HepG2 (cell line): ENCODE measurements around the gene RTF1. TPM values are rescaled to one million over a fixed set of nuclear protein-coding genes. Genes with fewer than 3 reads are reported as not detected.

Experiments
- ARNT2 ChIP-seq: sonication (generic); formaldehyde crosslinking; IDR thresholded peaks from 2 replicates; pipeline ENCODE4 v1.8.0; 2022; ENCODE audit warnings: mild to moderate bottlenecking, low read depth, missing genetic modification reagents, moderate library complexity
- ARNTL ChIP-seq: sonication (generic); formaldehyde crosslinking; IDR thresholded peaks from 2 replicates; pipeline ENCODE4 v1.4.0; 2020; ENCODE audit warnings: mild to moderate bottlenecking, missing genetic modification reagents
- CC2D1A ChIP-seq: sonication (generic); formaldehyde crosslinking; IDR thresholded peaks from 2 replicates; pipeline ENCODE4 v1.8.1; 2023; ENCODE audit warnings: mild to moderate bottlenecking, missing genetic modification reagents
- HNRNPLL ChIP-seq: fragments of 200-400 bp; formaldehyde crosslinking; IDR thresholded peaks from 2 replicates; pipeline ENCODE4 v1.6.1; 2017; ENCODE audit warnings: mild to moderate bottlenecking, low read depth, low read length; ENCODE audit not compliant: poor library complexity, severe bottlenecking
- ISX ChIP-seq: sonication (generic); formaldehyde crosslinking; conservative IDR thresholded peaks from 2 replicates; pipeline ENCODE4 v1.5.0; 2020; ENCODE audit warnings: missing genetic modification reagents
- KLF12 ChIP-seq: sonication (generic); formaldehyde crosslinking; IDR thresholded peaks from 2 replicates; pipeline ENCODE4 v1.4.0; 2020; ENCODE audit warnings: missing genetic modification reagents, borderline replicate concordance
- KLF13 ChIP-seq: sonication (generic); formaldehyde crosslinking; IDR thresholded peaks from 2 replicates; pipeline ENCODE4 v1.4.0; 2020; ENCODE audit warnings: mild to moderate bottlenecking, missing genetic modification reagents
- KLF6 ChIP-seq: IDR thresholded peaks from 2 replicates; pipeline ENCODE4 v1.8.0; 2016; ENCODE audit warnings: missing biosample characterization, missing genetic modification reagents
- MEIS2 ChIP-seq: sonication (generic); formaldehyde crosslinking; IDR thresholded peaks from 2 replicates; pipeline ENCODE4 v1.9.0; 2021; ENCODE audit warnings: mild to moderate bottlenecking, missing genetic modification reagents
- PHF5A ChIP-seq: IDR thresholded peaks from one replicate; pipeline ENCODE4 v1.6.1; 2018; ENCODE audit warnings: low read depth, missing genetic modification reagents; ENCODE audit not compliant: unreplicated experiment
- SP5 ChIP-seq: IDR thresholded peaks from 2 replicates; pipeline ENCODE4 v1.6.1; 2016; ENCODE audit warnings: low read depth, borderline replicate concordance
- SRSF1 ChIP-seq: fragments of 200-400 bp; formaldehyde crosslinking; optimal IDR thresholded peaks from 2 replicates; pipeline ENCODE3; 2017; ENCODE audit warnings: mild to moderate bottlenecking, low read depth, low read length, moderate library complexity
- TMF1 ChIP-seq: sonication (generic); formaldehyde crosslinking; IDR thresholded peaks from 2 replicates; pipeline ENCODE4 v1.8.1; 2022; ENCODE audit warnings: low read depth, missing genetic modification reagents
- ZNF180 ChIP-seq: sonication (generic); formaldehyde crosslinking; IDR thresholded peaks from 2 replicates; pipeline ENCODE4 v1.4.0; 2020; ENCODE audit warnings: low read depth, missing genetic modification reagents, borderline replicate concordance
- ZNF225 ChIP-seq: sonication (generic); formaldehyde crosslinking; IDR thresholded peaks from 2 replicates; pipeline ENCODE4 v1.4.0; 2020; ENCODE audit warnings: mild to moderate bottlenecking, missing genetic modification reagents
- ZNF264 ChIP-seq: sonication (generic); formaldehyde crosslinking; IDR thresholded peaks from 2 replicates; pipeline ENCODE4 v1.4.0; 2020; ENCODE audit warnings: missing genetic modification reagents
- ZNF563 ChIP-seq: sonication (generic); formaldehyde crosslinking; IDR thresholded peaks from 2 replicates; pipeline ENCODE4 v1.8.0; 2022; ENCODE audit warnings: mild to moderate bottlenecking, moderate library complexity, missing genetic modification reagents
- ZNF747 ChIP-seq: sonication (generic); formaldehyde crosslinking; IDR thresholded peaks from 2 replicates; pipeline ENCODE4 v1.8.1; 2023; ENCODE audit warnings: missing genetic modification reagents, mild to moderate bottlenecking, borderline replicate concordance
- ZNF850 ChIP-seq: sonication (generic); formaldehyde crosslinking; conservative IDR thresholded peaks from 2 replicates; pipeline ENCODE4 v1.9.0; 2021; ENCODE audit warnings: mild to moderate bottlenecking, missing genetic modification reagents
- polyA plus RNA-seq, 8 experiments: library from polyadenylated mRNA; depleted of rRNA in 3 of 8; stranded (reverse) in 7 of 8; unstranded in 1 of 8; fragments of >200 nt; fragmentation: Illumina TruSeq in 4 of 8; extraction: Trizol in 4 of 8; gene quantifications; 2 replicates each; pipeline versions ENCODE4 v1.2.1 to v1.2.3, GENCODE V29; 2011 to 2016; ENCODE audit warnings: low read depth in 4 of 8, missing spikeins in 1 of 8, mixed read lengths in 1 of 8; ENCODE audit not compliant: insufficient read depth in 1 of 8
- total RNA-seq, 5 experiments: library from RNA; depleted of rRNA; stranded (reverse); fragments of >200 nt; fragmentation: Illumina TruSeq; extraction: Trizol; gene quantifications; 2 replicates each; pipeline ENCODE4 v1.2.3, GENCODE V29; 2016; ENCODE audit warnings: low read depth in 1 of 5
- TF ChIP-seq, protein P1 (sequence below): sonication (generic); formaldehyde crosslinking; IDR thresholded peaks from 2 replicates; pipeline ENCODE4 v1.4.0; 2020; ENCODE audit warnings: missing genetic modification reagents, borderline replicate concordance
- TF ChIP-seq, protein P2 (sequence below): sonication (generic); formaldehyde crosslinking; IDR thresholded peaks from 2 replicates; pipeline ENCODE4 v1.4.0; 2020; ENCODE audit warnings: missing genetic modification reagents
- TF ChIP-seq, protein P3 (sequence below): sonication (generic); formaldehyde crosslinking; IDR thresholded peaks from 2 replicates; pipeline ENCODE4 v1.8.0; 2022; ENCODE audit warnings: mild to moderate bottlenecking, missing genetic modification reagents, moderate library complexity
- TF ChIP-seq, protein P4 (sequence below): sonication (generic); formaldehyde crosslinking; IDR thresholded peaks from 2 replicates; pipeline ENCODE4 v1.4.0; 2020; ENCODE audit warnings: mild to moderate bottlenecking, missing genetic modification reagents
- TF ChIP-seq, protein P5 (sequence below): sonication (generic); formaldehyde crosslinking; IDR thresholded peaks from 2 replicates; pipeline ENCODE4 v1.4.0; 2020; ENCODE audit warnings: missing genetic modification reagents

Gene RTF1
- total and polyA plus RNA-seq, 2 of the 13 experiments (the other 11 are each of a cell fraction or from before 2014, with no cell fraction given): 13.9 to 17.9 TPM

DNA sequence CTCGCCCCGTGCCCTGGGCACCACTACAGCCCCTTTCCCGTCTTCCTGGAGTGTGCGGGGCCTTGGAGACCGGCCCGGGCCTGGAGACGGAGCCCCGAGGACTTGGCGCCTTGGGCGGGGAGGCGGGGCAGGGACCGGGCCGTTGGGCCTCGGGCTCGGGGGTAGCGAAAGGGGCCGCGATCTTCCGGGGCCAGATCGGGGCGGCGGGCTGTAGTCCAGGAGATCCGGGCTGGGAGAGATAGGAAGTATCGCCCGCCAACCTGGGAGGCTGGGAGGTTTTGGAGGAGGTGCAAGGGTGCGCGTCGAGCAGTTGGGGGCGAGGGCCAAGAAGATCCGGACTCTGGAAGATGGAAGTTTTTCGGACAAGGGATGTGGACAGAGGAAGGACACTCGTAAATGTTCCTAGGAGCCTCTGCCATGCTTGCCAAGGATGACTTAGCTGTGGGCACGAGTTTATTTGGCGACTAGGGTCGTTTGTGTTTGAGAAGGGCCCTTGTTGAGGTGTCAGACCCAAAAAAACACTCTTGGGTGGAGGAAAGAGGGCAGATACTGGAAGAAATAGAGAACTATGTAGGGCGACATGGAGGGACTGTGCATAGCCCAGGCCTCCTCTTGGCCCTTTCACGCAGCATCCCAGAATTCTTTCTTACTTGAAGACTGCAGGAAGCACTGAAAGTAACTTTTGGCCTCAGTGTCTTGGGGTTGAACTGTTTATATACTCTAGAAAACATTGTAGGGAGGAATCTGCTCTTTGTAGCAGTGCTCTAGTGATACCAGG lies 712 bp downstream of the RTF1 start (continued):
- TF ChIP-seq KLF12 (CRISPR knock-in tag): no peak
- no peak for TF ChIP-seq ZNF850 (CRISPR knock-in tag)
- TF ChIP-seq SRSF1: no peak
- TF ChIP-seq HNRNPLL: no peak
- TF ChIP-seq, protein P1, sequence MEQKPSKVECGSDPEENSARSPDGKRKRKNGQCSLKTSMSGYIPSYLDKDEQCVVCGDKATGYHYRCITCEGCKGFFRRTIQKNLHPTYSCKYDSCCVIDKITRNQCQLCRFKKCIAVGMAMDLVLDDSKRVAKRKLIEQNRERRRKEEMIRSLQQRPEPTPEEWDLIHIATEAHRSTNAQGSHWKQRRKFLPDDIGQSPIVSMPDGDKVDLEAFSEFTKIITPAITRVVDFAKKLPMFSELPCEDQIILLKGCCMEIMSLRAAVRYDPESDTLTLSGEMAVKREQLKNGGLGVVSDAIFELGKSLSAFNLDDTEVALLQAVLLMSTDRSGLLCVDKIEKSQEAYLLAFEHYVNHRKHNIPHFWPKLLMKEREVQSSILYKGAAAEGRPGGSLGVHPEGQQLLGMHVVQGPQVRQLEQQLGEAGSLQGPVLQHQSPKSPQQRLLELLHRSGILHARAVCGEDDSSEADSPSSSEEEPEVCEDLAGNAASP (CRISPR knock-in tag): 0 out of 2 replicates have a peak, but pooled peaks have one; percentile 5
- TF ChIP-seq, protein P2, sequence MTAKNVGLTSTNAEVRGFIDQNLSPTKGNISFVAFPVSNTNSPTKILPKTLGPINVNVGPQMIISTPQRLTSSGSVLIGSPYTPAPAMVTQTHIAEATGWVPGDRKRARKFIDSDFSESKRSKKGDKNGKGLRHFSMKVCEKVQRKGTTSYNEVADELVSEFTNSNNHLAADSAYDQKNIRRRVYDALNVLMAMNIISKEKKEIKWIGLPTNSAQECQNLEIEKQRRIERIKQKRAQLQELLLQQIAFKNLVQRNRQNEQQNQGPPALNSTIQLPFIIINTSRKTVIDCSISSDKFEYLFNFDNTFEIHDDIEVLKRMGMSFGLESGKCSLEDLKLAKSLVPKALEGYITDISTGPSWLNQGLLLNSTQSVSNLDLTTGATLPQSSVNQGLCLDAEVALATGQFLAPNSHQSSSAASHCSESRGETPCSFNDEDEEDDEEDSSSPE (CRISPR knock-in tag): 0 out of 2 replicates have a peak, but pooled peaks have one; percentile 11
- no peak for TF ChIP-seq TMF1
- TF ChIP-seq ZNF563 (CRISPR knock-in tag): no peak
- no peak for TF ChIP-seq PHF5A (CRISPR knock-in tag)
- TF ChIP-seq, protein P3, sequence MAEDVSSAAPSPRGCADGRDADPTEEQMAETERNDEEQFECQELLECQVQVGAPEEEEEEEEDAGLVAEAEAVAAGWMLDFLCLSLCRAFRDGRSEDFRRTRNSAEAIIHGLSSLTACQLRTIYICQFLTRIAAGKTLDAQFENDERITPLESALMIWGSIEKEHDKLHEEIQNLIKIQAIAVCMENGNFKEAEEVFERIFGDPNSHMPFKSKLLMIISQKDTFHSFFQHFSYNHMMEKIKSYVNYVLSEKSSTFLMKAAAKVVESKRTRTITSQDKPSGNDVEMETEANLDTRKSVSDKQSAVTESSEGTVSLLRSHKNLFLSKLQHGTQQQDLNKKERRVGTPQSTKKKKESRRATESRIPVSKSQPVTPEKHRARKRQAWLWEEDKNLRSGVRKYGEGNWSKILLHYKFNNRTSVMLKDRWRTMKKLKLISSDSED (CRISPR knock-in tag): no peak
- no peak; the same call in 1 of the 2 replicates for TF ChIP-seq SP5 (CRISPR knock-in tag)
- TF ChIP-seq ZNF264 (CRISPR knock-in tag): no peak
- no peak for TF ChIP-seq CC2D1A (CRISPR knock-in tag)
- no peak; the same call in 1 of the 2 replicates for TF ChIP-seq ARNTL (CRISPR knock-in tag)
- TF ChIP-seq KLF13 (CRISPR knock-in tag): no peak
- TF ChIP-seq, protein P4, sequence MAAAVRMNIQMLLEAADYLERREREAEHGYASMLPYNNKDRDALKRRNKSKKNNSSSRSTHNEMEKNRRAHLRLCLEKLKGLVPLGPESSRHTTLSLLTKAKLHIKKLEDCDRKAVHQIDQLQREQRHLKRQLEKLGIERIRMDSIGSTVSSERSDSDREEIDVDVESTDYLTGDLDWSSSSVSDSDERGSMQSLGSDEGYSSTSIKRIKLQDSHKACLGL (CRISPR knock-in tag): no peak
- no peak for TF ChIP-seq ISX
- no peak for TF ChIP-seq ZNF180 (CRISPR knock-in tag)
- no peak for TF ChIP-seq ARNT2 (CRISPR knock-in tag)
- TF ChIP-seq ZNF225 (CRISPR knock-in tag): no peak
- no peak for TF ChIP-seq KLF6 (CRISPR knock-in tag)
- TF ChIP-seq, protein P5, sequence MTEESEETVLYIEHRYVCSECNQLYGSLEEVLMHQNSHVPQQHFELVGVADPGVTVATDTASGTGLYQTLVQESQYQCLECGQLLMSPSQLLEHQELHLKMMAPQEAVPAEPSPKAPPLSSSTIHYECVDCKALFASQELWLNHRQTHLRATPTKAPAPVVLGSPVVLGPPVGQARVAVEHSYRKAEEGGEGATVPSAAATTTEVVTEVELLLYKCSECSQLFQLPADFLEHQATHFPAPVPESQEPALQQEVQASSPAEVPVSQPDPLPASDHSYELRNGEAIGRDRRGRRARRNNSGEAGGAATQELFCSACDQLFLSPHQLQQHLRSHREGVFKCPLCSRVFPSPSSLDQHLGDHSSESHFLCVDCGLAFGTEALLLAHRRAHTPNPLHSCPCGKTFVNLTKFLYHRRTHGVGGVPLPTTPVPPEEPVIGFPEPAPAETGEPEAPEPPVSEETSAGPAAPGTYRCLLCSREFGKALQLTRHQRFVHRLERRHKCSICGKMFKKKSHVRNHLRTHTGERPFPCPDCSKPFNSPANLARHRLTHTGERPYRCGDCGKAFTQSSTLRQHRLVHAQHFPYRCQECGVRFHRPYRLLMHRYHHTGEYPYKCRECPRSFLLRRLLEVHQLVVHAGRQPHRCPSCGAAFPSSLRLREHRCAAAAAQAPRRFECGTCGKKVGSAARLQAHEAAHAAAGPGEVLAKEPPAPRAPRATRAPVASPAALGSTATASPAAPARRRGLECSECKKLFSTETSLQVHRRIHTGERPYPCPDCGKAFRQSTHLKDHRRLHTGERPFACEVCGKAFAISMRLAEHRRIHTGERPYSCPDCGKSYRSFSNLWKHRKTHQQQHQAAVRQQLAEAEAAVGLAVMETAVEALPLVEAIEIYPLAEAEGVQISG: no peak
- no peak for TF ChIP-seq ZNF747
- TF ChIP-seq MEIS2: no peak
